Measurements from ENCODE around the gene ATP2B1. TPM values are rescaled to one million over a fixed set of nuclear protein-coding genes. Genes with fewer than 3 reads are reported as not detected.
A peak's percentile ranks its signal among the peaks of the same experiment; 100 is the strongest.
"Not testable (repeated sequence)": the region's sequence is repeated elsewhere in the genome, so short reads cannot be mapped to it uniquely, and the experiment has no call there.

The ATP2B1 gene
- total RNA-seq (10 to 100 TPM; 13.0 to 19.0 (median 16.6) TPM), polyA plus RNA-seq (6.1 TPM)
- long read RNA-seq, donor 1, partial matches to known transcripts: 26 of 29 reads
- long read RNA-seq, donor 1, other reads (novel, unspliced or antisense): 3 of 29 reads
- long read RNA-seq, donor 2, full-length matches to known transcripts: 2 of 7 reads
- long read RNA-seq, donor 2, partial matches to known transcripts: 3 of 7 reads
- long read RNA-seq, donor 2, other reads (novel, unspliced or antisense): 2 of 7 reads
- long read RNA-seq, donor 3, full-length matches to known transcripts: 4 of 61 reads
- long read RNA-seq, donor 3, partial matches to known transcripts: 45 of 61 reads
- long read RNA-seq, donor 3, other reads (novel, unspliced or antisense): 12 of 61 reads
- long read RNA-seq, donor 4, partial matches to known transcripts: 1 of 3 reads
- long read RNA-seq, donor 4, other reads (novel, unspliced or antisense): 2 of 3 reads

- intact Hi-C loops (cut with DNase I): no loop called here
- H3K27me3 ChIP-seq (ENCODE audit: control insufficient read depth, insufficient read depth): no peaks in the 10 kb centered on the region
- peak; percentile 90 to 96 (median 96) for DNase-seq
- ATAC-seq: peak; percentile 85 to 87
- under 1% methylated on average over 84 of the region's 84 CpGs for WGBS
- H3K9me3 ChIP-seq (ENCODE audit: control insufficient read depth, low read length): no peaks in the 10 kb centered on the region
- peak within 1 kb of the TSS; percentile 98 for H3K27ac ChIP-seq (ENCODE audit: low read length)
- H3K4me1 ChIP-seq (ENCODE audit: control insufficient read depth, insufficient read depth, low read length): no peaks in the 10 kb centered on the region
- peak within 1 kb of the TSS; percentile 77 for H3K4me3 ChIP-seq (ENCODE audit: low read length)
Observed at GRCh38 chr12:89708565-89709156, at the start of gene ATP2B1. ATP2B1 (minus strand) TSS chr12:89708838; CDS start chr12:89655886, 52,952 bp downstream.

- H3K4me1 ChIP-seq (ENCODE audit: control insufficient read depth, insufficient read depth, low read length); H3K27me3 ChIP-seq (ENCODE audit: control insufficient read depth, insufficient read depth); ATAC-seq; intact Hi-C loops (cut with DNase I); DNase-seq; H3K9me3 ChIP-seq (ENCODE audit: control insufficient read depth, low read length); H3K27ac ChIP-seq (ENCODE audit: low read length); H3K4me3 ChIP-seq (ENCODE audit: low read length): not testable (repeated sequence)
- 94% methylated on average over 1 of the region's 1 CpG for WGBS
Observed at GRCh38 chr12:89757987-89758386, 49.3 kb upstream of the ATP2B1 start.

GRCh38 chr12:89756585-89757398 is 48.2 kb upstream of the ATP2B1 start:
- H3K27ac ChIP-seq (ENCODE audit: low read length): no peak overlapping the region
- ATAC-seq (peak; percentile 68 to 72), DNase-seq (no peak)
- no peaks in the 10 kb centered on the region for H3K4me1 ChIP-seq (ENCODE audit: control insufficient read depth, insufficient read depth, low read length)
- WGBS: 68% methylated on average over 5 of the region's 5 CpGs
- no peaks in the 10 kb centered on the region for H3K27me3 ChIP-seq (ENCODE audit: control insufficient read depth, insufficient read depth)
- intact Hi-C loops (cut with DNase I): no loop called here
- no peaks in the 10 kb centered on the region for H3K9me3 ChIP-seq (ENCODE audit: control insufficient read depth, low read length)
- no peak overlapping the region for H3K4me3 ChIP-seq (ENCODE audit: low read length)

- no peak for ATAC-seq
- H3K4me1 ChIP-seq (ENCODE audit: control insufficient read depth, insufficient read depth, low read length): no peaks in the 10 kb centered on the region
- no peaks in the 10 kb centered on the region for H3K27me3 ChIP-seq (ENCODE audit: control insufficient read depth, insufficient read depth)
- no peaks in the 10 kb centered on the region for H3K9me3 ChIP-seq (ENCODE audit: control insufficient read depth, low read length)
- no peak for DNase-seq
- H3K27ac ChIP-seq (ENCODE audit: low read length): no peak overlapping the region
- H3K4me3 ChIP-seq (ENCODE audit: low read length): no peak overlapping the region
- 83% methylated on average over 4 of the region's 4 CpGs for WGBS
- intact Hi-C loops (cut with DNase I): no loop called here
Observed at GRCh38 chr12:89756194-89756584, 47.6 kb upstream of the ATP2B1 start.

- intact Hi-C loops (cut with DNase I): no loop called here
- Histone ChIP-seq H3K4me1 (ENCODE audit: control insufficient read depth, insufficient read depth, low read length) (no peaks in the 10 kb centered on the region), H3K27me3 (ENCODE audit: control insufficient read depth, insufficient read depth) (no peaks in the 10 kb centered on the region), H3K9me3 (ENCODE audit: control insufficient read depth, low read length) (no peaks in the 10 kb centered on the region), H3K4me3 (ENCODE audit: low read length) (no peak overlapping the region), H3K27ac (ENCODE audit: low read length) (no peak overlapping the region)
- 74% methylated on average over 3 of the region's 3 CpGs for WGBS
- DNase-seq (no peak), ATAC-seq (no peak)
Observed at GRCh38 chr12:89753997-89754396, 45.4 kb upstream of the ATP2B1 start.

GRCh38 chr12:89752341-89752740 is 43.7 kb upstream of the ATP2B1 start:
- Histone ChIP-seq H3K4me1 (ENCODE audit: control insufficient read depth, insufficient read depth, low read length) (no peaks in the 10 kb centered on the region), H3K9me3 (ENCODE audit: control insufficient read depth, low read length) (no peaks in the 10 kb centered on the region), H3K4me3 (ENCODE audit: low read length) (no peak overlapping the region), H3K27ac (ENCODE audit: low read length) (no peak overlapping the region), H3K27me3 (ENCODE audit: control insufficient read depth, insufficient read depth) (no peaks in the 10 kb centered on the region)
- intact Hi-C loops (cut with DNase I): no loop called here
- DNase-seq: no peak
- no peak for ATAC-seq
- 67% methylated on average over 1 of the region's 1 CpG for WGBS

- no peak for ATAC-seq
- WGBS: 77% methylated on average over 6 of the region's 6 CpGs
- no peak overlapping the region for H3K27ac ChIP-seq (ENCODE audit: low read length)
Observed at GRCh38 chr12:89750389-89751351, 42.0 kb upstream of the ATP2B1 start.

GRCh38 chr12:89748791-89749190 is 40.2 kb upstream of the ATP2B1 start:
- H3K27ac ChIP-seq (ENCODE audit: low read length): no peak overlapping the region
- ATAC-seq: no peak
- 89% methylated on average over 1 of the region's 1 CpG for WGBS
- DNase-seq: no peak
- no peaks in the 10 kb centered on the region for H3K9me3 ChIP-seq (ENCODE audit: control insufficient read depth, low read length)
- no peaks in the 10 kb centered on the region for H3K27me3 ChIP-seq (ENCODE audit: control insufficient read depth, insufficient read depth)
- no peaks in the 10 kb centered on the region for H3K4me1 ChIP-seq (ENCODE audit: control insufficient read depth, insufficient read depth, low read length)
- intact Hi-C loops (cut with DNase I): no loop called here
- H3K4me3 ChIP-seq (ENCODE audit: low read length): no peak overlapping the region

More at GRCh38 chr12:89750389-89751351, 42.0 kb upstream of the ATP2B1 start:
- Histone ChIP-seq H3K27me3 (ENCODE audit: control insufficient read depth, insufficient read depth) (no peaks in the 10 kb centered on the region), H3K4me3 (ENCODE audit: low read length) (no peak overlapping the region), H3K4me1 (ENCODE audit: control insufficient read depth, insufficient read depth, low read length) (no peaks in the 10 kb centered on the region), H3K9me3 (ENCODE audit: control insufficient read depth, low read length) (no peaks in the 10 kb centered on the region)
- intact Hi-C loops (cut with DNase I): no loop called here
- DNase-seq: no peak

- Histone ChIP-seq H3K9me3 (ENCODE audit: control insufficient read depth, low read length) (no peaks in the 10 kb centered on the region), H3K4me3 (ENCODE audit: low read length) (no peak overlapping the region), H3K27ac (ENCODE audit: low read length) (no peak overlapping the region), H3K4me1 (ENCODE audit: control insufficient read depth, insufficient read depth, low read length) (no peaks in the 10 kb centered on the region), H3K27me3 (ENCODE audit: control insufficient read depth, insufficient read depth) (no peaks in the 10 kb centered on the region)
- no peak for DNase-seq
- WGBS: 82% methylated on average over 2 of the region's 2 CpGs
- intact Hi-C loops (cut with DNase I): no loop called here
- ATAC-seq: no peak
Observed at GRCh38 chr12:89745286-89745685, 36.6 kb upstream of the ATP2B1 start.

GRCh38 chr12:89742337-89743022 is 33.8 kb upstream of the ATP2B1 start:
- intact Hi-C loops (cut with DNase I): no loop called here
- no peak overlapping the region for H3K4me3 ChIP-seq (ENCODE audit: low read length)
- no peak for ATAC-seq

More at GRCh38 chr12:89742337-89743022, 33.8 kb upstream of the ATP2B1 start:
- no peaks in the 10 kb centered on the region for H3K9me3 ChIP-seq (ENCODE audit: control insufficient read depth, low read length)
- no peak overlapping the region for H3K27ac ChIP-seq (ENCODE audit: low read length)
- WGBS: 70% methylated on average over 2 of the region's 2 CpGs
- DNase-seq: no peak
- H3K27me3 ChIP-seq (ENCODE audit: control insufficient read depth, insufficient read depth): no peaks in the 10 kb centered on the region
- no peaks in the 10 kb centered on the region for H3K4me1 ChIP-seq (ENCODE audit: control insufficient read depth, insufficient read depth, low read length)
